Measurements from ENCODE around the gene CENPL. TPM values are rescaled to one million over a fixed set of nuclear protein-coding genes. Genes with fewer than 3 reads are reported as not detected.
"Not testable (repeated sequence)": the region's sequence is repeated elsewhere in the genome, so short reads cannot be mapped to it uniquely, and the experiment has no call there.

The CENPL gene
- total and polyA plus RNA-seq, 8 donors: 7.2 to 19.0 (median 11.3) TPM

DNA sequence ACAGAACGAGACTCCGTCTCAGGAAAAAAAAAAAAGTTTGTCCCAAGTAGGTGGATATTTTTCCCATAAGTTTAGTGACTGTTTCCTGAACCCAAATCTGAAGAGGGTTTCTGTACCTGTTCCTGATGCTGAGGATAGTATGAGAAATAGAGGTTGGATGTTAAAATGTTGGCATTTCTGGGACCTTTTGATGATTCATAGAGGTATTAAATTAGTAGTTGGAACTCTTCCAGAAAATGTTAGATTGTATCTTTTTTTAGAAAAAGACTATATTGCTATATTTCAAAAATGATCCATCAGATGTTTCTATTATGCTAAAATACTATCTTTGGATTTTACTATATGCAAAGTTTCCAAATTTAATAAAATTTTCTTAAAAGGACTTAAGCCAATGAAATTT, 2.9 kb upstream of the CENPL start:
- Histone ChIP-seq H3K9me3 (no peaks in the 10 kb centered on the region), H3K36me3 (peaks cover 0 to 27% of the 10 kb centered on the region in 2 donors), H3K27ac (no peak overlapping the region), H3K4me3 (no peak overlapping the region), H3K27me3 (no peaks in the 10 kb centered on the region), H3K4me1 (peaks cover 2 to 26% of the 10 kb centered on the region in 2 donors)
- TF ChIP-seq, protein P1, sequence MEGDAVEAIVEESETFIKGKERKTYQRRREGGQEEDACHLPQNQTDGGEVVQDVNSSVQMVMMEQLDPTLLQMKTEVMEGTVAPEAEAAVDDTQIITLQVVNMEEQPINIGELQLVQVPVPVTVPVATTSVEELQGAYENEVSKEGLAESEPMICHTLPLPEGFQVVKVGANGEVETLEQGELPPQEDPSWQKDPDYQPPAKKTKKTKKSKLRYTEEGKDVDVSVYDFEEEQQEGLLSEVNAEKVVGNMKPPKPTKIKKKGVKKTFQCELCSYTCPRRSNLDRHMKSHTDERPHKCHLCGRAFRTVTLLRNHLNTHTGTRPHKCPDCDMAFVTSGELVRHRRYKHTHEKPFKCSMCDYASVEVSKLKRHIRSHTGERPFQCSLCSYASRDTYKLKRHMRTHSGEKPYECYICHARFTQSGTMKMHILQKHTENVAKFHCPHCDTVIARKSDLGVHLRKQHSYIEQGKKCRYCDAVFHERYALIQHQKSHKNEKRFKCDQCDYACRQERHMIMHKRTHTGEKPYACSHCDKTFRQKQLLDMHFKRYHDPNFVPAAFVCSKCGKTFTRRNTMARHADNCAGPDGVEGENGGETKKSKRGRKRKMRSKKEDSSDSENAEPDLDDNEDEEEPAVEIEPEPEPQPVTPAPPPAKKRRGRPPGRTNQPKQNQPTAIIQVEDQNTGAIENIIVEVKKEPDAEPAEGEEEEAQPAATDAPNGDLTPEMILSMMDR (IDR thresholded peaks at IDR 0.05): no peak
- no peak for ATAC-seq
- intact Hi-C loops (cut with DNase I): no loop called here
- no peak for DNase-seq

DNA sequence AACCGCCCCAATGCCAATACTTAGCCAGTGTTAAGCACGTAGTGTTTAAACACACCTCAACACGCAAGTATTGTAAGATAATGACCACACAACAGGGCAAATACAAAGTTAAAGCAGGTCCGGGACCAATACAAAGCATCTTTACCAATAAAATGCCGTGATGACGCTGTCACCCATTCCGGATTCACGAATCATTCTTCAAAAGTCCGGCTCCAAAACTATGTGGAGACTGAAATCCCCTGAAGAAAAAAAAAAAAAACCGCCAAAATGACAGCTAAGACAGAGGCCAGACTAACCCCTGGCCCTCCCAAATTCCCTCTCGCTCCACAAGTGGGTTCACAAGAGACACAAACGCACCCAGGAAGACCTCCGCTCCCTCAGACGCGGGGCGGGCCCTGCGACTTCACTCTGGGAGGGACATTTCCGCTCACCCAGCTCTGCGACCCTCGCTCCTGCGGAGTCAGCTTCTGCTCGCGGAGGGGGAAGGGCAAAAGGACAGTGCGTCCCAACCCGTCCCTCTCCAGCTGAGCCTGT, 835 bp downstream of the CENPL start:
- H3K27ac ChIP-seq: peak overlapping the region; percentile 95 to 97
- no peak for DNase-seq
- ATAC-seq: no peak
- H3K4me3 ChIP-seq: peak overlapping the region; percentile 71 to 83
- intact Hi-C loops (cut with DNase I): no loop called here
- H3K4me1 ChIP-seq: peaks cover 2 to 32% of the 10 kb centered on the region in 2 donors
- H3K36me3 ChIP-seq: no peaks in the 10 kb centered on the region
- TF ChIP-seq, protein P1 (IDR thresholded peaks at IDR 0.05): no peak
- no peaks in the 10 kb centered on the region for H3K9me3 ChIP-seq
- no peaks in the 10 kb centered on the region for H3K27me3 ChIP-seq

DNA sequence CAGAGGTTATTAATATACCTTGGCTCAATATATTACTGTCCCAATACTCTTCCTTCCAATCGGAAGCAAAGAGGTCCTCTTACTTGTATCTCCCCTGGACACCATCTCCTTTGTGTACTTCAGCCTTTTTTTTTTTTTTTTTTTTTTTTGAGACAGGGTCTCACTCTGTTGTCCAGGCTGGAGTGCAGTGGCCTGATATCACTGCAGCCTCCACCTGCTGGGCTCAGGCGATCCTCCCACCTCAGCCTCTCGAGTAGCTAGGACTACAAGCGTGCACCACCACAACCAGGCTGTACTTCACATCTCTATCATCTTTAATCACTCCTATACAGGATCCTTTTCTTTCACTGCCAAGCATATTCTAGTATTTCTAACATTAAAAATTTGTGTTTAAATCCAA, 3.0 kb downstream of the CENPL start:
- no peak overlapping the region for H3K4me3 ChIP-seq
- peaks cover 2 to 22% of the 10 kb centered on the region in 2 donors for H3K4me1 ChIP-seq
- DNase-seq: no peak
- H3K36me3 ChIP-seq: peaks cover 0 to 4% of the 10 kb centered on the region in 2 donors
- no peak for ATAC-seq
- H3K27ac ChIP-seq: no peak overlapping the region
- TF ChIP-seq, protein P1 (IDR thresholded peaks at IDR 0.05): no peak
- no peaks in the 10 kb centered on the region for H3K27me3 ChIP-seq
- no peaks in the 10 kb centered on the region for H3K9me3 ChIP-seq
- intact Hi-C loops (cut with DNase I): no loop called here

DNA sequence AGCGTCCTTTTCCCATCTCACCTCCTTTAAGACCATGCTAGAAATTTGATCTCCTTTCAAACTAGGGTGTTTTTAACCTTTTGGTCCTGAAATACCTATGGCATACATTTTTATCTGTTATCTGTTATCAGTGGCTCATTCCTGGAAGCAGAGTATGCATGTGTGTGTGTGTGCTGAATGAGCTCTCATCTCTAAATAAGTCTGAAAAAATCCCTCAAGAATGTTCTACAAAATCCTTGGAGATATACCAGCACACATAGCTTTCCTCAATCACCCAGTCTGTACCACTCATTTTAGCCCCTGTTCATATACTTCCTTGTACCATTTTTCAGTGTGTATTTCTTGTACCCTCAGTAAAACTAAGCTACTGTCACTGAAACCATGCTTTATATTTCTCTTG, 6.2 kb downstream of the CENPL start:
- Histone ChIP-seq H3K4me1 (peaks cover 2 to 14% of the 10 kb centered on the region in 2 donors), H3K4me3 (no peak overlapping the region), H3K36me3 (peaks cover 0 to 4% of the 10 kb centered on the region in 2 donors), H3K27ac (no peak overlapping the region), H3K9me3 (no peaks in the 10 kb centered on the region), H3K27me3 (no peaks in the 10 kb centered on the region)
- no peak for ATAC-seq
- intact Hi-C loops (cut with DNase I): no loop called here
- DNase-seq: no peak
- TF ChIP-seq, protein P1 (IDR thresholded peaks at IDR 0.05): no peak

DNA sequence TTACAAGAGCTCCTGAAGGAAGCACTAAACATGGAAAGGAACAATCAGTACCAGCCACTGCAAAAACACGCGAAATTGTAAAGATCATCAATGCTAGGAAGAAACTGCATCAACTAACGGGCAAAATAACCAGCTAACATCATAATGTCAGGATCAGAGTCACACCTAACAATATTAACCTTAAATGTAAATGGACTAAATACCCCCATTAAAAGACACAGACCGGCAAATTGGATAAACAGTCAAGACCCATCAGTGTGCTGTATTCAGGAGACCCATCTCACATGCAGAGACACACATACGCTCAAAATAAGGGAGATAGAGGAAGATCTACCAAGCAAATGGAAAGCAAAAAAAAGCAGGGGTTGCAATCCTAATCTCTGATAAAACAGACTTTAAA, 11.0 kb downstream of the CENPL start:
- intact Hi-C loops (cut with DNase I); H3K9me3 ChIP-seq; H3K27ac ChIP-seq; H3K4me1 ChIP-seq; ATAC-seq; DNase-seq; H3K4me3 ChIP-seq; H3K27me3 ChIP-seq: not testable (repeated sequence)
- peaks cover 0 to 32% of the 10 kb centered on the region in 2 donors for H3K36me3 ChIP-seq

DNA sequence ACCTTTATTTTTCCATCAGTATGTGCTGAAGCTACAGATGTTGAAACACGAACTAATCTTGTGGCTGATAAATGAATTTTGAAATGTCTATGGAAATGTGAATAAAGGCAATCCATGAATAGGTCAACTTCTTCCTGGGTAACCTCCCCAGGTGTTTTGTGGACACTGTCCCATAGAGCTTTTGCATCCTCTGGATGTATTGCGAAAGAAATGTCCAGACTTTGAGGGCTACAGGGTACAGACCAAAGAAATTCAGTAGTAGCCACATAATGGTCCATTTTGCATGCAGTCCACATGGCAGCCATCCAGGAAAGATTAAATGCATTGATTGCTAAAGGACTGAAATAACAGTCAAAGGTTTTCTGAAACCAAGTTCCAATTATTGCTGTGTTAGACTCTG, 21.7 kb downstream of the CENPL start:
- Histone ChIP-seq H3K27ac (no peak overlapping the region), H3K9me3 (no peaks in the 10 kb centered on the region), H3K27me3 (no peaks in the 10 kb centered on the region), H3K36me3 (peaks cover 0 to 56% of the 10 kb centered on the region in 2 donors), H3K4me3 (no peak overlapping the region), H3K4me1 (no peaks in the 10 kb centered on the region)
- TF ChIP-seq, protein P1 (IDR thresholded peaks at IDR 0.05): no peak
- intact Hi-C loops (cut with DNase I): no loop called here
- no peak for DNase-seq
- no peak for ATAC-seq

DNA sequence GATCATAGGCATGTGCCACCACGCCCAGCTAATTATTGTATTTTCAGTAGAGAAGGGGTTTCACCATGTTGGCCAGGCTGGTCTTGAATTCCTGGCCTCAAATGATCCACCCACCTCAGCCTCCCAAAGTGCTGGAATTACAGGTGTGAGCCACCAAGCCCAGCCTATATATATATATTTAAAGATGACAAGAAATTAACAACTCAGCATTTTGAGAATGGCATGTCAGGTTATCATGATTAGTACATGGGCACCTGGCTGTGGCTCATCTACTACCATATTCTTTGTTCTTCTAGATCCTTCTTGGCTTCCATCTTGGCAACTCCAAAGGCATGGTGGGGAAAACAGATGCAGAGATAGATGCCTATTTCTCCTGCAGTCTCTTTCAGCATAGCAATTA, 24.7 kb downstream of the CENPL start:
- H3K4me3 ChIP-seq; intact Hi-C loops (cut with DNase I); H3K27me3 ChIP-seq; ATAC-seq; H3K4me1 ChIP-seq; H3K27ac ChIP-seq; H3K9me3 ChIP-seq; DNase-seq: not testable (repeated sequence)
- peaks cover 0 to 38% of the 10 kb centered on the region in 2 donors for H3K36me3 ChIP-seq

Measured in left lung (tissue), 10 donors.